Stimulated activated CD4-positive, alpha-beta T cell treated with anti-CD3 and anti-CD28 coated beads, Interleukin-1b, Interleukin-23, amount 100 ng/mL, for 1 hour (primary cell): Measurements from ENCODE around the gene SLC17A4.

Experiments
- DNase-seq, 2 donors: peaks; one replicate each; pipeline ENCODE4 v3.0.0-alpha.2; 2020; ENCODE audit warnings: low read depth in 2 of 2

SLC17A4 gene

DNA sequence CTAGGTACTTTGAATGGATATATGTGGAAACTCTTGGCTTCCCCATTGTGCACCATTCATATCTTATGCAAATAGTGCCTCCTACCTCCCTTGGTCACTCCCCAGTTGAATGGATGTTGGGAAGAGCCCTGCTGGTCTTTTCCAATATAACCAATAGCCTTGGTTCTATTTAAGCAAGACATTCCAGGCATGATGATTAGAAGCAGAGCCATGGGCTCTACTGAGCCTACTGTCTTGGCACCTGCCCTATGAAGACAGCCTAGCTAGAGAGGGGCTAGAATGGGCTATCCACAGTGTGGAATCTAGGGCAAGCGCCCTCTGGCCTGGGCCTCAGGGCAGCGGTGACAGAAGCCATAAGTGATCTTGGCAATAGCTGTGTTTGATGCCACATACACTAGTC lies 61.7 kb downstream of the SLC17A4 start:
- DNase-seq = no peak

DNA sequence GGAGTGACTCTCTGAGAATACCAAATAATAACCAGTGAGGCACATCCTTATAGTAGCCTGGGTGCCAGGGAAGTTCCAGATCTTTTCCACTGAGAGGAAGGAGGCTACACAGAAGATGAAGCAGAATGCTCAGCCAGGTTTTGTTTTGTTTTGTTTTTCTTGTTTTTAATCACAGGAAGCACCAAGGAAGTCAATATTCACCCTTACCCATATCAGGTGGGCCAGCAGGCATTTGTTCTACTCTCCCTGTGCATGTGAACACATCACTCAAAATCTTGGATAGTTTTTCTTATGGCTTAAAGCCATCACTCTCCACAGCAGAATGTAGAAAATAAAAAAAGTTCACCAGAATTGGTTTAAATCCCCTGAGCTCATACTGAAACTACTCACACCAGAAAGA lies 66.8 kb downstream of the SLC17A4 start:
- DNase-seq = no peak

DNA sequence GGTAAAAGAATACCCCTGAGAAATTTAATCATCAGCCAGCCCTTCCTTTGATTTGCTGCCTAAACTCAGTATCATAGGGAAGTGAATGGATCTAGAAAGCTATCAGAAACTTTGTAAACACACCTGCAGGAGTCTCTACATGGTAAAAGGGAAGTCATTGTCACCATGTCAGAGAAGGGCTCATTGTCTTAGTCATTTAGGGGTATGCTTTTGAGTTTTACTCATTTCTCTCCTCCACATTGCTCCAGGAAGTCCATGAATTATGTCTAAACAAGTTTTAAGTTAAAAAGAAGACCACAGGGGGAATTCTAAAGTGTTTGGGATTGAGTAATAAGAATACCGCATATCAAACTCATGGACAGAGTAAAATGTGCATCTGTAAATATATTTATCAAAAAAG lies 74.8 kb downstream of the SLC17A4 start:
- DNase-seq = no peak

DNA sequence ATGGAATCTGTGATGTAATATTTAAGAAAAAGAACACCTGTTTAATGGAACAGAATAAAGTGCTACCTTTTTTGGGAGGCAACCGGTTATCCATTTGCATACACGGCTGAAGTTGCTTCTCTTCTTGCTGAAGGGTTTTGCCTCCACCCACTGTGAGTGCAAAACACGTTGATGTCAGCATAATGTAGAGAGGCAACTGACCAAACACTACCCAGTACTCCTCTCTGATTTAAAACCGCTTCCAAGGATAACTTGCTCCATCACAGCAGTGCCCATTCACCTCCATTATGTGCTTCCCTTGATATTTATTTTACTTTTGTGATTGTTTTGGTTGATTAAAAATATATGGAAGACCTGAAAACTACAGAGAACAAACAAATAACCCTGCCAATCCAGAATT lies 75.9 kb downstream of the SLC17A4 start:
- no peak for DNase-seq
